Measurements from ENCODE around the gene TK1.
A peak's percentile ranks its signal among the peaks of the same experiment; 100 is the strongest.

TK1 gene

DNA sequence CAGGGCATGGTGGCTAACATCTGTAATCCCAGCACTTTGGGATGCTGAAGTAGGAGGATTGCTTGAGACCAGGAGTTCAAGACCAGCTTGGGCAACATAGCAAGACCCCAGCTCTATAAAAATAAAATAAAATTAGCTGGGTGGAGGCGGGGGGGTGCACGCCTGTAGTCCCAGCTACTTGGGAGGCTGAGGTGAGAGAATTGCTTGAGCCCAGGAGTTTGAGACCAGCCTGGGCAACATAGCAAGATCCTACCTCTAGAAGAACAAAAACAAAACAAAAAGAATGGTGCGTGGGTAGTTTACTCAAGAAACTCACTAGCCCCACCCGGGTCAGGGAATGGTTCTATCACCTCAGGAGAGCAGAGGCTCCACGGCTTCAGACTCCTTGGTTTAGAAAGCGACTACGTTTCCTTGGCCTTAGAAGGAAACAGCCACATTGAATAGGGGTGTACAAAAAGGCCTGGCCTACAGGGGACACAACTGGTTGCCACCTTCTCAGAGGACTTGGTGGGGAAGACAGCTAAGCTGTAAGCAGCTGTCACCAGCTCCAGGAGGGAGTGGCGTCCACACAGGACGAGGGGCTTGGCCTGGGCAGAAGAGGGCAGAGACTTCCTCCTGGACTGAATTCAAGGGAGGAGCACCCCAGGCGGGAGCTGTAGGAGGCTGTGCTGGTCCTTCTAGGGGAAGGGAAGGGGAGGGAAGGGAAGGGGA, 716 bp downstream of the TK1 start:
- TF ChIP-seq, protein P1, sequence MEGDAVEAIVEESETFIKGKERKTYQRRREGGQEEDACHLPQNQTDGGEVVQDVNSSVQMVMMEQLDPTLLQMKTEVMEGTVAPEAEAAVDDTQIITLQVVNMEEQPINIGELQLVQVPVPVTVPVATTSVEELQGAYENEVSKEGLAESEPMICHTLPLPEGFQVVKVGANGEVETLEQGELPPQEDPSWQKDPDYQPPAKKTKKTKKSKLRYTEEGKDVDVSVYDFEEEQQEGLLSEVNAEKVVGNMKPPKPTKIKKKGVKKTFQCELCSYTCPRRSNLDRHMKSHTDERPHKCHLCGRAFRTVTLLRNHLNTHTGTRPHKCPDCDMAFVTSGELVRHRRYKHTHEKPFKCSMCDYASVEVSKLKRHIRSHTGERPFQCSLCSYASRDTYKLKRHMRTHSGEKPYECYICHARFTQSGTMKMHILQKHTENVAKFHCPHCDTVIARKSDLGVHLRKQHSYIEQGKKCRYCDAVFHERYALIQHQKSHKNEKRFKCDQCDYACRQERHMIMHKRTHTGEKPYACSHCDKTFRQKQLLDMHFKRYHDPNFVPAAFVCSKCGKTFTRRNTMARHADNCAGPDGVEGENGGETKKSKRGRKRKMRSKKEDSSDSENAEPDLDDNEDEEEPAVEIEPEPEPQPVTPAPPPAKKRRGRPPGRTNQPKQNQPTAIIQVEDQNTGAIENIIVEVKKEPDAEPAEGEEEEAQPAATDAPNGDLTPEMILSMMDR (IDR thresholded peaks at IDR 0.05; ENCODE audit: low read depth, low read length): no peak
- DNase-seq (ENCODE audit: low read depth in 2 of 2): peak; percentile 30 to 37
- peak overlapping the region; percentile 70 to 73 for H3K4me3 ChIP-seq (replicated peaks in 1 of 2; ENCODE audit: low read depth in 2 of 2, low read length in 2 of 2)

DNA sequence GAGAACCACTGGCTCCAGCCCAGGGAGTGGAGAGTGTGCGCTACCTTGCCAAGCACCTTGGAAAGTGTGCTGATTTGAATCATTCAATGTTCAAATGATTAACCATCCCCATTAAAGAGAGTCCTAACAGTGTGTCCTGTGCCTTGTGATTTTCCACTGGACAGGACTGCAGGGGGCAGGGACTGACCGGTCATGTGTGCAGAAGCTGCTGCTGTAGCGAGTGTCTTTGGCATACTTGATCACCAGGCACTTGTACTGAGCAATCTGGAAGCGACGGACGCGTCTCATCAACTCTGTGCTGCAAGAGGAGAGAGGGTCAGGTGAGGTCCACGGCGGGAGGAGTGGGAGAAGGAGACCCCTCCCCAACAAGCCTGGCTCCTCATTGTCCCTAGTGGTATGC, 2.0 kb downstream of the TK1 start:
- TF ChIP-seq, protein P1 (IDR thresholded peaks at IDR 0.05; ENCODE audit: low read depth, low read length): no peak
- no peak overlapping the region for H3K4me3 ChIP-seq (replicated peaks in 1 of 2; ENCODE audit: low read depth in 2 of 2, low read length in 2 of 2)
- DNase-seq (ENCODE audit: low read depth in 2 of 2): no peak

DNA sequence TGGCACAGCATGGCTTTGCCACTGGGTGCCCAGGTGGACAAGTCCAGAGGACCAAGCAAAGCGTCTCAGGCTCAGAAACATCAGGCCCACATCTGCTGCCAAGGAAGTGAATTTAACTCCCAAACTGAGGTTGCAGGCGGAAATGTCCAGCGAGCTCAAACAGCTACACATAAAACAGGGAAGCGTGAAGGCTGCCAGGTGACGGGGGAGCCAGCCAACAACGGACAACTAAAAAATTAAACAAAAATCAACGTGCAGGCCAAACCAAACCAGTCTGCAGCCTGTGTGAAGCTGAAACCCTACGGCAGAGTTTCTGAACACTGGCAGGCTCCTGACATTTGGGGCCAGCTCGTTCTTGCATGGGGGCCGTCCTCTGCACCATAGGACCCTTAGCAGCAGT, 2.5 kb downstream of the TK1 start:
- TF ChIP-seq, protein P1 (IDR thresholded peaks at IDR 0.05; ENCODE audit: low read depth, low read length): no peak
- DNase-seq (ENCODE audit: low read depth in 2 of 2): no peak
- H3K4me3 ChIP-seq (replicated peaks in 1 of 2; ENCODE audit: low read depth in 2 of 2, low read length in 2 of 2): no peak overlapping the region

DNA sequence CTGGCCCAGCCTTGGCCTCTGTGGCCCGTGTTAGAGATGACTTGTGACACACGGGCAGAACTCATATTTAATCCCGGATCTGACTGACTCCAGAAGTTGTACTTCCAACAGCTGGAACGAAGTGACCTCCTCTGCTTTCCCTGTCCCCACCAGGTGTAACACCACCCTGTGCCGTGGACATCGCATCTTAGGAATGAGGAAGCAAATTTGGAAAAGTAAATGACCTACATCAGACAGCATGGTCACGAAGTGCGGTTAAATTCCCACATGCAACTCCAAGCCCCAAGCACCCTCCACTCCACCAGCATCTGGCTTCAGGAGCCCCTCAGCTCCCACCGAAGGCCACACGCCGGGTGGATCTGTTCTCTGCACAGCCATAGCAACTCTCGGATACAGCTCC, 2.9 kb downstream of the TK1 start:
- no peak overlapping the region for H3K4me3 ChIP-seq (replicated peaks in 1 of 2; ENCODE audit: low read depth in 2 of 2, low read length in 2 of 2)
- TF ChIP-seq, protein P1 (IDR thresholded peaks at IDR 0.05; ENCODE audit: low read depth, low read length): no peak
- no peak for DNase-seq (ENCODE audit: low read depth in 2 of 2)

DNA sequence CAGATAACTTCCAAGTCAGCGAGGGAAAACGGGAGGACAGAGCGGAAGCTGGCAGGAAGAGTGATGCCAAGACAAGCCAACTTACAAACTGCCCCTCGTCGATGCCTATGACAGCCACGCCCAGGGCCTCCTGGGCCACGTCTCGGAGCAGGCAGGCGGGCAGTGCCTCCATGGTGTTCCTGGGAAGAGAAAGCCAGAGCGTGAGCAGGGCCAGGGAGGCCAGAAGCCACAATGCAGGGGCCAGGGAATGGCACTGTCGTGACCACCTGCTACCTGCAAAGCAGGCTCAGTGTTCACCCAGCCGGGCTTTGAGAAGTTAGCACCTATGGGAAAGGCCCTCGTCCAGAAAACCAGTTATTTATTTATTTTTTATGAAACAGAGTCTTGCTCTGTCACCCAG, 4.3 kb downstream of the TK1 start:
- no peak for DNase-seq (ENCODE audit: low read depth in 2 of 2)
- H3K4me3 ChIP-seq (replicated peaks in 1 of 2; ENCODE audit: low read depth in 2 of 2, low read length in 2 of 2): no peak overlapping the region

DNA sequence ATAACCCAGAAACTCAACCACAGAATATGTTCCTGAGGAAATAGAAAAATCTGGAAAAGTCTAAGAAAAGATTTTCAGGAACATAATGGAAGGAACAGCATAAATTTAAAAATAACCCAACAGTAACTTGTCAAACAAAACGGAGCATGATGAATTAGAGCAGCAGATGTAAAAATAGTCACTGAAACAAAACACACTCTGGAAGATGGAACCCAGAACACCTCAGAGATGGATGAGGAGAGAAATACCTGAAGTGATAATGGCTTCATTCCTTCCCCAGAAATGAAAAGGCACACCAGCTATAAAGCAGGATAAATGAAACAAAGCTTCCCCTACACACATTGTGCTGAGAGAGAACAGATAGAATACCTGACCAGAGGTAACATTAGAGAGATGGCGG, 6.3 kb downstream of the TK1 start:
- H3K4me3 ChIP-seq (replicated peaks in 1 of 2; ENCODE audit: low read depth in 2 of 2, low read length in 2 of 2): no peak overlapping the region
- no peak for DNase-seq (ENCODE audit: low read depth in 2 of 2)
- TF ChIP-seq, protein P1 (IDR thresholded peaks at IDR 0.05; ENCODE audit: low read depth, low read length): no peak

More for the DNA sequence above, 4.3 kb downstream of the TK1 start:
- TF ChIP-seq, protein P1 (IDR thresholded peaks at IDR 0.05; ENCODE audit: low read depth, low read length): no peak

DNA sequence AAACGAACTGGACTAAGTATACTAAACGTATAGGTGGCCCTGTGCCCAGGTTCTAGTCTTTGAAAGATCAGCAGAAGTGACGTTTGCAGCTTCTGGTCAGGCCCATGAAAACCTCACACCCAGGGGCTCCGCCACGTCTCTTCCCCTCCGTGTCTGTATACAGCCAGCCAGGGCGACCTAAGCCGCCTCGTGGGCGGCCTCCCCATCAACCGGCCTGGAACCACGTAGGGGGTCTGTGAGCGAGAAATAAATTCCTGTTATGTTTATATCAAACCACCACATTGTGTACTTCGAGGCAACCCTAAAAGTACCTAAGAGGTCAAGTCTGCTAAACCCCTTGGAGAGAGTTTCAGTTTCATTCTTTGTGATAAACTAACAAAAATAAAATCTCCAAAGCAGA, 6.8 kb downstream of the TK1 start:
- TF ChIP-seq, protein P1 (IDR thresholded peaks at IDR 0.05; ENCODE audit: low read depth, low read length): no peak
- DNase-seq (ENCODE audit: low read depth in 2 of 2): no peak
- no peak overlapping the region for H3K4me3 ChIP-seq (replicated peaks in 1 of 2; ENCODE audit: low read depth in 2 of 2, low read length in 2 of 2)
